HG03060 (cell line): Measurements from ENCODE around the gene GTF2H3.

ENCODE experiments used
- ATAC-seq: cut with Tn5 transposase; IDR thresholded peaks from one replicate; pipeline ENCODE4 v1.9.1; 2021; ENCODE audit warnings: low read depth, moderate number of reproducible peaks; ENCODE audit not compliant: unreplicated experiment

Gene GTF2H3

DNA sequence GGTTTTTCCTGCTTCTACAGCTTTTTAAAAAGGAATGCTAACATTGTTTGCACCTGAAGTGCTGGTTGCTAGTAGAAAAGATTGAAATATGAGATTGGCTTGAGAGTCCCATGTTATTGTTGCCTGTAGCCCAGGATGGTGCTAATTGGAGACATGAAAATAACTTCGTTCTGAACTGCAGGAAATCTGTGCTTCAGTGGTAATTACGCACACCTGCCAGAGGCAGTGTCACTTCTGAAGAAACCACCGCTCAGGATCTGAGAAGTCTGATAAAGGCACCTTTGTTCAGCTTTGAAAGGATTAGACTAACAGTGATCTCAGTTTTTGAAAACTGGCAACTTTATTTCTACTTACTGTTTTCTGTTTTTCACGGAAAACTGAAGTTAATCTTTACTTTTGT is 63.0 kb downstream of the GTF2H3 start:
- ATAC-seq: no peak

DNA sequence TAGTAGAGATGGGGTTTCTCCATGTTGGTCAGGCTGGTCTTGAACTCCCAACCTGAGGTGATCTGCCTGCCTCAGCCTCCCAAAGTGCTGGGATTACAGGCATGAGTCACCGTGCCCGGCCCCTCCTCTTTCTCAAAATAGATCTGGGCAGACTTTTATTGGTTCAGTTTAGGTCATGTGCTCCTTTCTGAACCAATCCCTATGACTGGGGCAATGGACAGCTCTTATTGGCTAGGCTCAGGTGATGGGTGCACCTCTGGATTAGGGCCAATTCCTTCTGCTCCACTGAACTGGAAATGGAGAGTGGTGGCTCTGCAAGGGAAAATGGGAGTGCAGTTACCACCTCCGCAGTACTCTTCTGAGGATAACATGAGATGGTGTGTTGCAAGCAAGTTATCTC is 72.3 kb downstream of the GTF2H3 start:
- ATAC-seq: no peak

DNA sequence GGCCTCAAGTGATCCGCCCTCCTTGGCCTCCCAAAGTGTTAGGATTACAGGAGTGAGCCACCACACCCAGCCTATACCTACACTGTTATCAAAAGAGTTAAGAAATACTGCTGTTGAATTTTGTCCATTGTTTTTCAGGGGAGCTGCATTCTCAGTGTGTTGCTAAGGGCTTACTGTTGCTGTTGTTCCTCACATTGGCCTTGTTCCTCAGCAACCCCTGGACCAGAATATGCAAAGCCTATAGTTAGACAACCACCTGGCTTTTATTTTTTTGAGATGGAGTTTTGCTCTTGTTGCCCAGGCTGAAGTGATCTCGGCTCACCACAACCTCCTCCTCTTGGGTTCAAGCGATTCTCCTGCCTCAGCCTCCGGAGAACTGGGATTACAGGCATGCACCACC is 73.8 kb downstream of the GTF2H3 start:
- no peak for ATAC-seq
